GM21367 (cell line): ENCODE data around the gene PRH2.

Experiments used
- ATAC-seq: cut with Tn5 transposase; IDR thresholded peaks from one replicate; pipeline ENCODE4 v1.9.1; 2021; ENCODE audit not compliant: unreplicated experiment

Gene PRH2

GRCh38 chr12:10928746-10929286 lies at the start of gene PRH2:
TSS of gene PRH2 (plus strand) at chr12:10929236. CDS start at chr12:10929274, 38 bp downstream.
- no peak for ATAC-seq

GRCh38 chr12:10884086-10884725 lies 44.8 kb upstream of the PRH2 start, which contains the start of gene PRH1:
TSS of gene PRH1 (minus strand) at chr12:10884255. CDS start at chr12:10884217, 38 bp downstream.
- no peak for ATAC-seq

- no peak for ATAC-seq
These were observed 39.8 kb upstream of the PRH2 start for GRCh38 chr12:10889226-10889625.

GRCh38 chr12:10891937-10892336 lies 37.1 kb upstream of the PRH2 start:
- no peak for ATAC-seq

- no peak for ATAC-seq
These were observed 32.2 kb upstream of the PRH2 start for GRCh38 chr12:10896854-10897253.

GRCh38 chr12:10900530-10900929 lies 28.5 kb upstream of the PRH2 start:
- no peak for ATAC-seq

GRCh38 chr12:10900972-10901371 lies 28.1 kb upstream of the PRH2 start:
- ATAC-seq, result no peak

GRCh38 chr12:10901427-10901826 lies 27.6 kb upstream of the PRH2 start:
- ATAC-seq, result no peak

- no peak for ATAC-seq
These were observed 24.4 kb upstream of the PRH2 start for GRCh38 chr12:10904686-10905085.

- ATAC-seq, result no peak
These were observed 19.6 kb upstream of the PRH2 start, which contains the start of gene TAS2R13 for GRCh38 chr12:10909462-10909861. TSS of gene TAS2R13 (minus strand) at chr12:10909562. CDS start at chr12:10909298, 264 bp downstream.

GRCh38 chr12:10910380-10910779 lies 18.7 kb upstream of the PRH2 start:
- ATAC-seq, result no peak

- no peak for ATAC-seq
These were observed 9.2 kb upstream of the PRH2 start for GRCh38 chr12:10919809-10920208.

- ATAC-seq, result no peak
These were observed 2.8 kb upstream of the PRH2 start for GRCh38 chr12:10926269-10926668.

GRCh38 chr12:10936506-10936905 lies 7.5 kb downstream of the PRH2 start:
- ATAC-seq, result no peak

GRCh38 chr12:10939163-10939562 lies 10.1 kb downstream of the PRH2 start, which contains the start of gene TAS2R14:
TSS of gene TAS2R14 (minus strand) at chr12:10939263. CDS start at chr12:10939207, 56 bp downstream.
- no peak for ATAC-seq

- ATAC-seq, result no peak
These were observed 11.4 kb downstream of the PRH2 start for GRCh38 chr12:10940389-10940788.

GRCh38 chr12:10941369-10941768 lies 12.3 kb downstream of the PRH2 start:
- ATAC-seq, result no peak

- ATAC-seq, result no peak
These were observed 13.0 kb downstream of the PRH2 start for GRCh38 chr12:10941916-10942607.

GRCh38 chr12:10943167-10943566 lies 14.1 kb downstream of the PRH2 start:
- no peak for ATAC-seq

- no peak for ATAC-seq
These were observed 23.6 kb downstream of the PRH2 start for GRCh38 chr12:10952645-10953044.

- no peak for ATAC-seq
These were observed 27.0 kb downstream of the PRH2 start for GRCh38 chr12:10956085-10956484.

- no peak for ATAC-seq
These were observed 28.7 kb downstream of the PRH2 start for GRCh38 chr12:10957741-10958140.
